ENCODE data around the gene CASP9.

DNA sequence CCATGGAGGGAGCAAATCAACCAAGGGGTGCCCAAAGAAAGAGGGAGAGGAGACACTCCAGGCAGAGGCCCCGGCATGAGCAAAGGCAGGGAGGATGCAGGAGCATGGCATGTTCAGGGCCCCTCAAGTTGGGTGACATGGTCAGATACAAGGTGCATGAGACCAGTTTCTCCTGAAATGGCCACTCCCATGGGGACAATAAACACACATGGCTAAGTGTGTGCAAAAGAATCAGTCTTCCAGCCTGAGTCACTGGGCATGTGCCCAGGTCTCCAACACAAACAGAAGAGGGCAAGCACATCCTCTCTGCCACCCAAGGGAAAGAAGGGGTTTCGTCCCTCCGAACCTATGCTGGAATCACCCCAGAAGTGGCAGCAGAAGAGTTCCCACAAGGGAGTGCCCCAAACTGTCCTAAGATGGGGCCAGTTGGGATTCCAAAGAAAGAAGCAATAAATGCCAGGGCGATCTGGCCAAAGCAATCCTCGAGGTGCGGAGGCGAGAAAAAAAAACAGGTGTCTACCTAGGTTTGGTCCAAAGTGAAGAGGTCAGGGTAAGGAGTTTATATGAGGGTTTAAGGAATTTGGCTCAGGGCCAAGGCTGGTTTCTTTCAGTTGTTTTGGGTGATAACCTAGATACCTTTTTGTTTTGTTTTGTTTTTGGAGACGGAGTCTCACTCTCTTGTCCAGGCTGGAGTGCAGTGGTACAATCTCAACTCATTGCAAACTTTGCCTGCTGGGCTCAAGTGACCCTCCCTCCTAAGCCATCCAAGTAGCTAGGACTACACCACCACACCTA lies 13.2 kb downstream of the CASP9 start:
- TF ChIP-seq CTCF (IDR thresholded peaks at IDR 0.05) (no peak), POLR2A (IDR thresholded peaks at IDR 0.05) (no peak)
